Spinal cord (tissue), 10 donors: ENCODE measurements around the gene SPATA18. TPM values are rescaled to one million over a fixed set of nuclear protein-coding genes. Genes with fewer than 3 reads are reported as not detected.
A peak's percentile ranks its signal among the peaks of the same experiment; 100 is the strongest.

Experiments used
- DNase-seq, 6 donors: peaks; one replicate each; pipeline versions ENCODE4 v3.0.0 to v3.0.0-alpha.2; 2013 to 2015; ENCODE audit warnings: low spot score in 6 of 6, low read depth in 4 of 6
- H3K27ac ChIP-seq: one replicate; pipeline ENCODE4 v1.5.1; 2013; ENCODE audit warnings: low read depth, low read length, control low read depth
- H3K27me3 ChIP-seq: one replicate; pipeline ENCODE4 v1.6.1; 2013; ENCODE audit warnings: low read length; ENCODE audit not compliant: control insufficient read depth, insufficient read depth
- H3K36me3 ChIP-seq: one replicate; pipeline ENCODE4 v1.6.1; 2013; ENCODE audit warnings: low read length; ENCODE audit not compliant: control insufficient read depth, insufficient read depth
- H3K4me1 ChIP-seq: one replicate; pipeline ENCODE4 v1.6.1; 2013; ENCODE audit warnings: low read length; ENCODE audit not compliant: control insufficient read depth, insufficient read depth
- H3K4me3 ChIP-seq: one replicate; pipeline ENCODE4 v1.5.1; 2013; ENCODE audit warnings: low read depth, low read length, control low read depth
- H3K9me3 ChIP-seq: one replicate; pipeline ENCODE4 v1.6.1; 2013; ENCODE audit warnings: low read length; ENCODE audit not compliant: control insufficient read depth, insufficient read depth
- WGBS: methylation state at CpG from one replicate; pipeline ENCODE4 v1.1.5; 2013; ENCODE audit warnings: missing lambda C conversion rate; ENCODE audit not compliant: insufficient coverage; 5-methylcytosine and 5-hydroxymethylcytosine counted together
- polyA plus RNA-seq, 2 donors: library from polyadenylated mRNA; unstranded; fragments of 120-200 nt; gene quantifications; one replicate each; pipeline ENCODE4 v1.2.1, GENCODE V29; 2013; ENCODE audit not compliant: insufficient read length in 2 of 2
- total RNA-seq, 2 donors: library from RNA; depleted of rRNA in 1 of 2; stranded (reverse); fragments of 120-200 nt in 1 of 2; fragments of >200 nt in 1 of 2; gene quantifications; one replicate each; pipeline versions ENCODE4 v1.2.3 to v1.2.4, GENCODE V29; 2013 to 2014
- donor health status: healthy.

SPATA18 gene
- total and polyA plus RNA-seq, 4 donors = 5.3 to 11.2 (median 7.7) TPM

DNA sequence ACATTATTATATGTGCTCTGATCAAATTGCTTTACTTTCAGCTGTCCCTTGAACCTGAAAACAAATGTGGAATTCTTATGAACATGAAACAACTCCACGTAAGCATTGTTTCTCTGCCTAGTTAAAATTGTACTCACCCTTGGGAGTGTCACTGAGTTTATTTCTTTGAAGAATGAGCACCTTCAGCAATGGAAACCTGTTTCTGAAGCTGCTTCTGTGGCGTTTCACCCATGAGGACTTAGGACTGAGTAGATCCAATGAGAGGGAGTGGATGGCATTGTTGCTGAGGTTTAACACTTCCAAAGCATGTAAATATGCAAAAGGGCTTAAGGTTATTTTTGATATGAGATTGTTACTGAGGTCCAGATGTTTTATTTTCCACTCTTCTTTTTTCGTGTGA is 34.1 kb upstream of the SPATA18 start:
- H3K27me3 ChIP-seq = no peaks in the 10 kb centered on the region
- 60% methylated on average over 1 of the region's 3 CpGs for WGBS
- H3K4me1 ChIP-seq = no peaks in the 10 kb centered on the region
- no peak for DNase-seq
- H3K36me3 ChIP-seq = peaks cover 13% of the 10 kb centered on the region
- no peaks in the 10 kb centered on the region for H3K9me3 ChIP-seq
- no peak overlapping the region for H3K27ac ChIP-seq
- H3K4me3 ChIP-seq = no peak overlapping the region

DNA sequence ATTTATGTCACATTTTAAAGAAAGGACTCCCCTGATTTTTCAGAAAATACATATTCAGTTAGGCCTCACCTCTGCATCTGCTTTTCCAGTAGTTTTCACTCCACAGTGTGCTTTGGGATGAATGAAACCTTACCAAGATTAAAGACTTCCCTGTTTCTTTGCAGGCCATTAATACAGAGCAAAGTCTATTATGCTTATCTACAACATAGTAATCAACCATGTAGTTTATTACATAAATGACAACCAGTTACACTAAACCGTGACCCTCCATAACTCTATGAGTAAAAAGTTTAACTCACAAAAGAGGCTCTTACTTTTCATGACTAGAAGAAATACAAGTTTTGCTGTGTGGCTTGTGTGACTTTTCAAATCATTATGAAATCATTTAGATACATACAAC is 33.3 kb upstream of the SPATA18 start:
- no peaks in the 10 kb centered on the region for H3K27me3 ChIP-seq
- no peak overlapping the region for H3K27ac ChIP-seq
- no peak overlapping the region for H3K4me3 ChIP-seq
- H3K36me3 ChIP-seq = peaks cover 13% of the 10 kb centered on the region
- DNase-seq = no peak
- WGBS = no CpG with 5 or more reads among the region's 1 CpG
- no peaks in the 10 kb centered on the region for H3K9me3 ChIP-seq
- no peaks in the 10 kb centered on the region for H3K4me1 ChIP-seq

DNA sequence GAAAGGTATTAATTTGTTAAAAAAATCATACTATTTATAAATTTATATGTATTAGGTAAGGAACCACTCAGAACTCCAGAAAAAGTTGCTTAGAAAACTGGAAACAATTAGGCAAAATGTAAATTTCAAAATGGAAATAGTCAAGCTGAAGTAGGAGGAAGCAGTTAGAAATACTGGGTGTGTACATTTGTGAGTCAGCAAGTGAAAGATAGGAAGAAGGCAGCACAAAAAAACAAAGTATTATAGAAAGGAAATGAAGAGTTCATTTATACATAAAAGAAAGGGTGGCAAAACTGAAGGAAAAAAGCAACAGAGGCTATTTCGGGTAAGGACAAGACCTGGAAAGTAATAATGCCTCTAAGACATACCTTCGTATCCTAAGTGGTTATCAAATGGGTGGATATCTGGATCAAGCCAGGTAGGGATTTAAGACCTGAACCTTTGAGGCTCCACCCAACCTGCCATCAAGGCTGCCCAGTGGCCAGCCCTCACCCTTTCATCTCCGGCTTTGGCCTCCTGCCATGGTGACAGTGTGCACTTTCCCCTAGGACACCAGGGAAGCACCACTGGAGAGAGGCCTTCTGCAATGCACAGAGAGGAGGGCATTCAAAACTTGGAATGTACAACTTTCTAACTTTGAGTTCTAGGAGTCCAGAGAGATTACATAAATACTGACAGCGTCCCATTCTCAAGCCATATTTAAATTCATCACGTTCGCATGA is 31.0 kb upstream of the SPATA18 start, which contains the start of gene LRRC66:
LRRC66 (minus strand) TSS at position 428 of the 722 bp plus-strand sequence. CDS start 2,750 bp downstream, outside the sequence.
- no peak within 1 kb of the TSS for H3K27ac ChIP-seq
- DNase-seq = no peak
- peaks cover 15% of the 10 kb centered on the region for H3K36me3 ChIP-seq
- H3K4me1 ChIP-seq = no peaks in the 10 kb centered on the region
- no peak within 1 kb of the TSS for H3K4me3 ChIP-seq
- no peaks in the 10 kb centered on the region for H3K9me3 ChIP-seq
- WGBS = 96% methylated on average over 3 of the region's 6 CpGs
- no peaks in the 10 kb centered on the region for H3K27me3 ChIP-seq

DNA sequence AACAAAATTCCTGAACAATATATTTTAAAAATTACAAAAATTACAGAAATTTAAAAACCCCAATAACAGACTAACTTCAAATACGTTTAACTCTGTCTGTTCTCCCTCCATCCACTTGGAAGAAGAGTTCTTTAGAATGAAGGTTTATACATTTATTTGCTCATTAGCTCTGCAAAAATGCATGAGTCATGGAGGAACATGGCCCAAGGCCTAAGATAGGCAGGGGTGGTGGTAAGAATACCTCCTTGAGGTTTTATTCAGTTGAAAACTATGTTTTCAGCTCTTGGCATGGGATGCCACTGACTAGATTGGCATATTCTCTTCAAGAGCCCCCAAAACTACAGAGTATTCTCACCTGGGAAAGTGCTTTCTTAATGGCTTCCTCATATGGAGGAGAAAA is 22.1 kb upstream of the SPATA18 start:
- no peak overlapping the region for H3K4me3 ChIP-seq
- no peaks in the 10 kb centered on the region for H3K4me1 ChIP-seq
- H3K27ac ChIP-seq = no peak overlapping the region
- H3K9me3 ChIP-seq = no peaks in the 10 kb centered on the region
- WGBS = no CpG with 5 or more reads among the region's 1 CpG
- peaks cover 14% of the 10 kb centered on the region for H3K36me3 ChIP-seq
- H3K27me3 ChIP-seq = no peaks in the 10 kb centered on the region
- no peak for DNase-seq

DNA sequence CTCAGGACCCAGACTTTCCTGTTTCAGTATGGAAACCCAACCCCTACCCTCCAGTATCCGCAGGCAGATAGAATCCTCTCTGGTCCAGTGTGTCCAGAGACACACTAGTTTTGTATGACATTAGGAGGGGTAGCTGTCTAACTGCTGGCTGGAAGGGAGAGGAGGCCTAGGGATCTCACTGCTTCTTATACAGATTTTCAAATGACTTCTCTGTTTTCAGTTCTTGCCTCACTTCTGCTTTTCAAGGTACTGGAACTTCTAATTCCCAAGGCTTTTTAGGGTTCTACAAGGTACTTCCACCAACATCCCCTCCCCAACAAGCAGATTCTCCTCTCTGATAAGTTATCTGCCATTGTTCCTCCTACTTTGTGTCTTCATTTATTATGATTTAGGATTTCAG is 19.1 kb upstream of the SPATA18 start:
- no peak overlapping the region for H3K4me3 ChIP-seq
- no CpG with 5 or more reads among the region's 1 CpG for WGBS
- DNase-seq = no peak
- H3K27ac ChIP-seq = no peak overlapping the region
- H3K36me3 ChIP-seq = peaks cover 11% of the 10 kb centered on the region
- H3K9me3 ChIP-seq = no peaks in the 10 kb centered on the region
- no peaks in the 10 kb centered on the region for H3K4me1 ChIP-seq
- H3K27me3 ChIP-seq = no peaks in the 10 kb centered on the region

DNA sequence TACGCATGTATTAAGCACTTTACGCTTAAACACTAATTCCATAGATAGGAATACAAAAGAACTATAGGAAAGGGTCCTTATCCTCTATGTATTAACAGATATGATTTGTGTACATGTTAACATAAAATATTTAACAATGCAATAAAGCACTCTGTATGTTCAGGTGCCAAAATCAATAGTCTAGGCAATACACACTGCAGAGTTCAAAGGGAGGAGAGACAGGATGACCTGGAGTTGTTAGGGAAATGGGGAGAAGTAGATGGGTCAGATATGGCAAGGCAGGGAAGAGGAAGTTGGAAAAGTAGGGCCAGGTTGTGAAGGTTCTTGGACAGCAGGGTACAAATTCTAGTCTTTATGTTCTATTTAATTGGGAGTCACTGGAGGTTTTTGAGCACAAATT is 15.9 kb upstream of the SPATA18 start:
- peaks cover 3% of the 10 kb centered on the region for H3K36me3 ChIP-seq
- H3K4me1 ChIP-seq = no peaks in the 10 kb centered on the region
- H3K9me3 ChIP-seq = no peaks in the 10 kb centered on the region
- no peak for DNase-seq
- no CpG with 5 or more reads among the region's 2 CpGs for WGBS
- H3K4me3 ChIP-seq = no peak overlapping the region
- H3K27ac ChIP-seq = no peak overlapping the region
- H3K27me3 ChIP-seq = no peaks in the 10 kb centered on the region

DNA sequence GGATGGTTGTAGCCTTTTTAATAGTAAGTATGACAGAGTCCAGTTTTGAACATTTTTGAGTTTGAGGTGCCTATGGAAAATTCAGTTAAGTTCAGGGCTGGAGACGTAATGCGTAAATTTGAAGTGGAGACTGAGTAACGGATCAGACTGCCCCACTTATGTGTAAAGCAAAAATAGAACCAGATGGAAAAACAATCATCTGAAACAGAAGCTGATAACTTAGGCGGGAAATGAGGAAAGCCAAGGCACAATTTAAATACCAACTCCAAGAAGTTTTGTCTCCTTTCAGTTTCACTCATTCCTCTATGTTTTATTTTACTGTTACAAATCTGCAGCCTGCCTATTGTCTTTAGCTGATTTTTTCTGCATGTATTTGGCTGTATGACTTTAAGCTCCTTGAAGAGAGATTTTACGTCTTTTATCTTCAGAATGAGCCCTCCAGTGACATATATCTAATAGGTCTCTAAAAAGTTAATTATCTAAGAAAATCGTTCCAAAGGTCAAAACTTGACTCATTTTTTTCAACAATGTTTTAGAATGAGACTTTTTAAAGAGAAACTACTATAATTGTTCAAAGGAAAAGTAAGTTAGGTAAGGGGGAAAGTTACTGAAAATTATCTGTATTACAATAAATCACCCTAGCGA is 14.1 kb upstream of the SPATA18 start:
- peak overlapping the region; percentile 75 for H3K27ac ChIP-seq
- no CpG with 5 or more reads among the region's 7 CpGs for WGBS
- H3K4me1 ChIP-seq = no peaks in the 10 kb centered on the region
- H3K4me3 ChIP-seq = peak overlapping the region; percentile 71
- H3K9me3 ChIP-seq = no peaks in the 10 kb centered on the region
- H3K27me3 ChIP-seq = no peaks in the 10 kb centered on the region
- DNase-seq = no peak
- no peaks in the 10 kb centered on the region for H3K36me3 ChIP-seq

DNA sequence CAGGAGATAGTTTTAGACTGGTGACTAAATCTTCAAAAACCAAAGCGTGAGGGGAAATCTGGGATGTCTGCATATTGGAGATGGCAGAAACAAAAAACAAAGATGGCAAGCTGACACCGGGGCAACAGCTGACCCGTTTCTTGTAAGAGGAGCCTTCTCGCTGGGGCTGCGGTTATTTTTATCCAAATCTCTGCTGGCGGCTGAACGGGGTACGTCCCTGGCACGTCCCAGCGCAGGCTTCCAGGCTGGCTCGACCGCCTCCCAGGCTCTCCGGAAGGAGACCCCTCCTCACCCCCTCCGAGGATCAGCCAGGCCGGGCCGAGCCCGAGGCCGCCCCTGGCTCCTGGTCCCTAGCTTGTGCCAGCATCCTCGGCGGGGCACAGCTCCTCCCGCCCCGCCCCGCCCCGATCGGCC is 13.4 kb upstream of the SPATA18 start:
- H3K27ac ChIP-seq = peak overlapping the region; percentile 75
- WGBS = 1% methylated on average over 24 of the region's 25 CpGs
- H3K4me1 ChIP-seq = no peaks in the 10 kb centered on the region
- H3K36me3 ChIP-seq = no peaks in the 10 kb centered on the region
- peak overlapping the region; percentile 71 for H3K4me3 ChIP-seq
- H3K9me3 ChIP-seq = no peaks in the 10 kb centered on the region
- peak in 5 of 6 donors; percentile 31 to 82 (median 45) for DNase-seq
- no peaks in the 10 kb centered on the region for H3K27me3 ChIP-seq

DNA sequence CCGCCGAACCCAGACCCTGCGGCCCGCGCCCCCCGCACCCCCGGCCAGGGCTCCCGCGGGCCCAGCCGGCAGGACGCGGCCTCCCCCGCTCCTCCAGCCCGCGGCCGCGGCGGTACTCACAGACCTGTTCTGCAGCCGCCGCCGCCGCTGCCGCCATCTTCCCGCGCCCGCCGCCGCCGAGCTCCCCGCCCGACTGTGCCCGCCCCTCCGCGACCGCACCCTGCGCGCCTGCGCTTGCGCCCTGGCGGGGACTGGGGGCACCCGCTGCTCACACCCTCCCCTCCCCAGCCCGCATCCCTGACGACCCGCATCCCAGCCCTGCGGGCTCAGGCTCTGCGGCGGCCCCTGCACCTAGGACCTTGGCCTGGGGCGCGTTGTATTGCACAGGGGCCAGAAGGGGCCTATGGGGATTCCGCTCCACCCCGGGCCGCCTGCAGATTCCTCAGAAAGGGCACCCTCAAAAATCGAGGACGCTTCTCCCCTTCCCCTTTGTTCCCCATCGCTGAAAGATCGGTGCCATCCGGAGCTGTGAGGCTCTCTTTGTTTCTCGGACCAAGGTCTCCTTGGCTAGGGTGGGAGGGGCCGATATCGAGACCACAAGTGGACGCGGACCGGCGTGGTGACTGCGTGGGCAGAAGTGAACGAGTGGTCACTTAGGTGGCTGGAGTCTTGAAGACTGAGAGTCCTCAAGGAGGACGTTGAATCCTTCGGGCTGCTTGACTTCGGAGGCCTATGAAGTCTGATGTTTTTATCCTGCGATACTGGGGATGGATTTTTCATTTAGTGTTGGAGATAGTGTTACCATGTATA is 12.8 kb upstream of the SPATA18 start, which contains the start of gene SGCB:
SGCB (minus strand) TSS at position 197 of the 810 bp plus-strand sequence; CDS start at position 157, 40 bp downstream.
- 2% methylated on average over 64 of the region's 70 CpGs for WGBS

More for the DNA sequence above, 12.8 kb upstream of the SPATA18 start, which contains the start of gene SGCB:
- Histone ChIP-seq H3K27me3 (no peaks in the 10 kb centered on the region), H3K4me3 (peak within 1 kb of the TSS; percentile 71), H3K36me3 (no peaks in the 10 kb centered on the region), H3K27ac (peak within 1 kb of the TSS; percentile 75), H3K9me3 (no peaks in the 10 kb centered on the region), H3K4me1 (no peaks in the 10 kb centered on the region)
- peak; percentile 50 to 96 (median 72) for DNase-seq
